HG02840 (cell line): ENCODE measurements around the gene ZNF226.
"Not testable (repeated sequence)": the region's sequence is repeated elsewhere in the genome, so short reads cannot be mapped to it uniquely, and the experiment has no call there.

ENCODE experiments used
- ATAC-seq: cut with Tn5 transposase; IDR thresholded peaks from one replicate; pipeline ENCODE4 v1.9.1; 2021; ENCODE audit warnings: mild to moderate bottlenecking, moderate library complexity, moderate number of reproducible peaks; ENCODE audit not compliant: unreplicated experiment, low FRiP score

ZNF226 gene

DNA sequence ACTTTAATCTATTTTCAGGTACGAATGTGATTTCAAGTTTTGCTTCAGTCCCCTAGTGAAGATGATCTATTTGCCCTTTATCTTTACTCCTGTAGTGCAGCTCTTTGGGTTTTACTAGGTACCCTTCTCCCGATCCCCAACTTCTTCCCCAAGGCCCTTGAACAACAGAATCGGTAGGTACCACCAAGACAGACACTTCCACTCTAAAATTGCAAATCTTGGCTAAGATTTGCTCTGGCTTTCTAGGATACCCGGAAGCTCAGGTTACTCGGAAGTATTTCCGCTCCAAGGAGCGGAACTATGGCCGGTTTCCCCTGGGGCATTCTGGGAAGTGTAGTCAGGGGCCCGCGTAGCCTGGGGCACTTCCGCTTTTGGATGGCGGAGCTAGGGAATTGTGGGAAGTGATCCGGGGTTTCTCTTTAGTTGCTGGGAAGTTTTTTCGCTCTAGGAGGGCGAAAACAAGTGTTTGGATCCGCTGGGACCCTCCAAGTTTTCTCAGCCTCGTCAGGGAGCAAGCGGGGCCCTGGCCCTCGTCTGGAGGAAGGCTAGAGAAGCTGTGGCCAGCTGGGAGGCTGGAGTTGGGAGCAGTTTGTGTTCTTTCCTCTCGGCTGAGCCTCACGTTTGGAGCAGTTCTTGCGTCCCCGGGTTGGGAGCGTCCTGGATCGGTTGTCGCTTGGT, 42.4 kb downstream of the ZNF226 start:
- peak; percentile 92 for ATAC-seq

DNA sequence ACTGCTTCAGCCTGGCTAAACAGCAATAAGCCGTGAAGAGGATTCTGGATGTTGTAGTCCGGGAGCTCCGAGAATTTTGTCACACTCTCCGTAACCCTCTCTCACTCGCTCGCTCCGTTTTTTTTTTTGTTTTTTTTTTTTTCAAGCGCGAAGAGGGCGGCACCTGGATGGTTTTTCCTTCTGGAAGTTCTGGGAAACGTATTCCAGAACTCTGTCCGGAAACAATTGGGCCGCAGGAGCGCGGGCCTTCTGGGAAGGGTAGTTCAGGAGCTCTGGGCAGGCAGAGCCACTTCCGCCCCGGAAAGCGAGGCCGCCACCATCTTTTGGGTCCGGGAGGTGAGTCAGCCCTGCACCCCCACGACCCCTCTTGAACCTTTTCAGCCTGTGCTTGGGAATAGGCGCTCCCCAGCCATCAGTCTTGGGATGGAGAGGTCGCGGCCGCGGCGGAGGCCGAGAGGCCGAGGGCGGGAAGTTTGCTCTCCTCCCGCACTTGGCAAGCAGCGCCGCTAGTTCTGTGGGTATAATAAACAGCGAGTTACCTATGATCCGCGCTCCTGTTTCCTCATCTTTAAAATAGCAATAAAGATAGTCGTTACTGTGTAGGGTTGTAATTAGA, 47.5 kb downstream of the ZNF226 start, which contains the start of gene ZNF227:
Gene ZNF227 (plus strand): TSS at position 283 of the 616 bp plus-strand sequence. CDS start 5,261 bp downstream, outside the sequence.
- no peak for ATAC-seq

DNA sequence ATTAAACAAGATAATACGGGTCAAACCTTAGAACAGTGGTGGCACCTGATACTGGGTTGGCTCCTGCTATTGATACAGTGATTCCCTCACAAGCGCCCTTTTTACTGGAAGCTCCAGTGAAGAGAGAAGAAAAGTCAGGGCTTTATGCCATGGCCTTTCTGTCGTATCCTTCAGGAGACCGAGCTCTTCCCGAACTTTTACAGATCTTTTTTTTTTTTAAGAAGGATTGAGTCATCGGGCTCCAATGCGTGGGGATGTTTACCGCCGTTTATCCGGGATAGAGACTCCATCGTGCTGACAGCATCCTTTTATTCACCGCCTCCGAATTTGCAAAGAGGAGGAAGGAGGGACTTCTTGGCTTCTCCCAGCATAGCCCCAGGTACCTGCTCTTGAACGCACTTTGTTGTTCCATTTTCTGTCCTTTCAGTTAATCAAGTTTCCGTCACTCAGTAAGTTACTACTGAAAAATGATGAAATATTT, 48.0 kb downstream of the ZNF226 start:
- no peak for ATAC-seq

DNA sequence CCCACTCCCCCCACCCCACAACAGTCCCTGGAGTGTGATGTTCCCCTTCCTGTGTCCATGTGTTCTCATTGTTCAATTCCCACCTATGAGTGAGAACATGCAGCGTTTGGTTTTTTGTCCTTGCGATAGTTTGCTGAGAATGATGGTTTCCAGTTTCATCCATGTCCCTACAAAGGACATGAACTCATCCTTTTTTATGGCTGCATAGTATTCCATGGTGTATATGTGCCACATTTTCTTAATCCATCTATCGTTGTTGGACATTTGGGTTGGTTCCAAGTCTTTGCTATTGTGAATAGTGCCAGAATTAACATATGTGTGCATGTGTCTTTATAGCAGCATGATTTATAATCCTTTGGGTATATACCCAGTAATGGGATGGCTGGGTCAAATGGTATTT, 55.0 kb downstream of the ZNF226 start:
- not testable (repeated sequence) for ATAC-seq

DNA sequence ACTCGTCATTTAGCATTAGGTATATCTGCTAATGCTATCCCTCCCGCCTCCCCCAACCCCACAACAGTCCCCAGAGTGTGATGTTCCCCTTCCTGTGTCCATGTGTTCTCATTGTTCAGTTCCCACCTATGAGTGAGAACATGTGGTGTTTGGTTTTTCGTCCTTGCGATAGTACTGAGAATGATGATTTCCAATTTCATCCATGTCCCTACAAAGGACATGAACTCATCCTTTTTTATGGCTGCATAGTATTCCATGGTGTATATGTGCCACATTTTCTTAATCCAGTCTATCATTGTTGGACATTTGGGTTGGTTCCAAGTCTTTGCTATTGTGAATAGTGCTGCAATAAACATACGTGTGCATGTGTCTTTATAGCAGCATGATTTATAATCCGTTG, 55.9 kb downstream of the ZNF226 start:
- ATAC-seq = not testable (repeated sequence)

DNA sequence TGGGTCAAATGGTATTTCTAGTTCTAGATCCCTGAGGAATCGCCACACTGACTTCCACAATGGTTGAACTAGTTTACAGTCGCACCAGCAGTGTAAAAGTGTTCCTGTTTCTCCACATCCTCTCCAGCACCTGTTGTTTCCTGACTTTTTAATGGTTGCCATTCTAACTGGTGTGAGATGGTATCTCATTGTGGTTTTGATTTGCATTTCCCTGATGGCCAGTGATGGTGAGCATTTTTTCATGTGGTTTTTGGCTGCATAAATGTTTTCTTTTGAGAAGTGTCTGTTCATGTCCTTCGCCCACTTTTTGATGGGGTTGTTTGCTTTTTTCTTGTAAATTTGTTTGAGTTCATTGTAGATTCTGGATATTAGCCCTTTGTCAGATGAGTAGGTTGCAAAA, 56.4 kb downstream of the ZNF226 start:
- ATAC-seq = not testable (repeated sequence)
